Brain microvascular endothelial cell (primary cell): ENCODE data around the gene LEMD1.

ENCODE experiments used
- DNase-seq: peaks from one replicate; pipeline ENCODE4 v3.0.0-alpha.2; 2020
- H3K27ac ChIP-seq: fragments of 250-450 bp; sonication (Bioruptor Pico); 2 replicates; pipeline ENCODE4 v1.5.1; 2020; ENCODE audit warnings: mild to moderate bottlenecking, moderate library complexity
- H3K27me3 ChIP-seq: fragments of 250-450 bp; sonication (Bioruptor Pico); replicated peaks from 2 replicates; pipeline ENCODE4 v1.5.1; 2020; ENCODE audit warnings: mild to moderate bottlenecking
- H3K36me3 ChIP-seq: fragments of 250-450 bp; sonication (Bioruptor Pico); replicated peaks from 2 replicates; pipeline ENCODE4 v1.5.1; 2020; ENCODE audit warnings: mild to moderate bottlenecking
- H3K4me3 ChIP-seq: 2 replicates; pipeline ENCODE4 v1.5.1; 2011; ENCODE audit warnings: low read depth, mild to moderate bottlenecking, control low read depth, low read length, moderate library complexity
- in situ Hi-C: cut with HindIII; loops from 2 replicates; pipeline ENCODE4 v1.10.0; 2017; ENCODE audit warnings: low sequenced_read_pairs, low pct_ligation_motif_present
- TF ChIP-seq, protein P1 (sequence below): IDR thresholded peaks from 2 replicates; pipeline ENCODE4 v1.5.1; 2011; ENCODE audit warnings: low read depth, mild to moderate bottlenecking, moderate library complexity, low read length, control low read depth, inconsistent platforms; ENCODE audit errors: missing control alignments

The LEMD1 gene, protein sequence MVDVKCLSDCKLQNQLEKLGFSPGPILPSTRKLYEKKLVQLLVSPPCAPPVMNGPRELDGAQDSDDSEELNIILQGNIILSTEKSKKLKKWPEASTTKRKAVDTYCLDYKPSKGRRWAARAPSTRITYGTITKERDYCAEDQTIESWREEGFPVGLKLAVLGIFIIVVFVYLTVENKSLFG

DNA sequence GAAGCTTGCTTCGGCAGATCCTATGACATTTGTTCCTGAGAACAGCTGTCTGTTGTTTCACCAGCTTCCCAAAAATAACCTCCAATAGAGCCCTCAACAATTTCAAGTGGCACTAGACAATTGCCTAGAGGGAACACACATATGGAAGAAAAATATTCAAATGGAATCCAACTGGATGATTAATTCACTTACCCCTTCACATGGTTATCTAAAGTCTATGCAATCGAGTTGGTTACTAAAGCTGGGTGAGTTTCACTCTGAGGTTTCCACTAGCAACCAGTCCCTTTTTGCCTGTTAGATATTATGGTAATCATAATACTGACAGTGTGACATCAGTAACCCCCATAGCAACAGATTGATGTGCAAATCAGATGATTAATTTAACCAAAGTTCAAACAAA is at the start of gene LEMD1:
TSS of gene LEMD1 (minus strand) at position 259 of the 400 bp plus-strand sequence. CDS start 1,520 bp downstream, outside the sequence.
- in situ Hi-C loops, result no loop called here
- H3K27me3 ChIP-seq, result peaks cover 38% of the 10 kb centered on the region
- TF ChIP-seq, protein P1, sequence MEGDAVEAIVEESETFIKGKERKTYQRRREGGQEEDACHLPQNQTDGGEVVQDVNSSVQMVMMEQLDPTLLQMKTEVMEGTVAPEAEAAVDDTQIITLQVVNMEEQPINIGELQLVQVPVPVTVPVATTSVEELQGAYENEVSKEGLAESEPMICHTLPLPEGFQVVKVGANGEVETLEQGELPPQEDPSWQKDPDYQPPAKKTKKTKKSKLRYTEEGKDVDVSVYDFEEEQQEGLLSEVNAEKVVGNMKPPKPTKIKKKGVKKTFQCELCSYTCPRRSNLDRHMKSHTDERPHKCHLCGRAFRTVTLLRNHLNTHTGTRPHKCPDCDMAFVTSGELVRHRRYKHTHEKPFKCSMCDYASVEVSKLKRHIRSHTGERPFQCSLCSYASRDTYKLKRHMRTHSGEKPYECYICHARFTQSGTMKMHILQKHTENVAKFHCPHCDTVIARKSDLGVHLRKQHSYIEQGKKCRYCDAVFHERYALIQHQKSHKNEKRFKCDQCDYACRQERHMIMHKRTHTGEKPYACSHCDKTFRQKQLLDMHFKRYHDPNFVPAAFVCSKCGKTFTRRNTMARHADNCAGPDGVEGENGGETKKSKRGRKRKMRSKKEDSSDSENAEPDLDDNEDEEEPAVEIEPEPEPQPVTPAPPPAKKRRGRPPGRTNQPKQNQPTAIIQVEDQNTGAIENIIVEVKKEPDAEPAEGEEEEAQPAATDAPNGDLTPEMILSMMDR, result no peak
- no peak within 1 kb of the TSS for H3K27ac ChIP-seq
- H3K36me3 ChIP-seq, result no peaks in the 10 kb centered on the region
- no peak within 1 kb of the TSS for H3K4me3 ChIP-seq
- no peak for DNase-seq

DNA sequence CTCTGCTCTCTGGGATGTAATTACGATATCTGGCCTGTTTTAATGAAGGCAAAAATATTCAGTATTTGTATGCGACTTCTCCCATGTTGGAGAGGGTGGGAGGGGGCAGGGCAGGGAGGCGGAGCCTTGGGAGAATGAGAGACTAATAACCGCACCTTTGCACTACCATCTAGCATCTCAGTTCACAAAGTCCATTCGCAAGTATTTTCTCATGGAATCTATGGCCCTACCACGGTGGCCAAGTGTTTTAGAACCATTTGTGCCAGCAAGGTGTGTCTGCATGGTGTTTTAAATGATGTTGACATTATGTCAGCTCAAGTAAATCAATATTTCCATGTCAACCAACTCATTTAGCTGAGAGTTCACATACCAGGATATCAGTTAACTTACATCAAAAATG is 48.3 kb upstream of the LEMD1 start:
- no peaks in the 10 kb centered on the region for H3K36me3 ChIP-seq
- peaks cover 31% of the 10 kb centered on the region for H3K27me3 ChIP-seq
- H3K4me3 ChIP-seq, result no peak overlapping the region
- no peak for DNase-seq
- H3K27ac ChIP-seq, result no peak overlapping the region
- in situ Hi-C loops, result no loop called here
- TF ChIP-seq, protein P1, result no peak

DNA sequence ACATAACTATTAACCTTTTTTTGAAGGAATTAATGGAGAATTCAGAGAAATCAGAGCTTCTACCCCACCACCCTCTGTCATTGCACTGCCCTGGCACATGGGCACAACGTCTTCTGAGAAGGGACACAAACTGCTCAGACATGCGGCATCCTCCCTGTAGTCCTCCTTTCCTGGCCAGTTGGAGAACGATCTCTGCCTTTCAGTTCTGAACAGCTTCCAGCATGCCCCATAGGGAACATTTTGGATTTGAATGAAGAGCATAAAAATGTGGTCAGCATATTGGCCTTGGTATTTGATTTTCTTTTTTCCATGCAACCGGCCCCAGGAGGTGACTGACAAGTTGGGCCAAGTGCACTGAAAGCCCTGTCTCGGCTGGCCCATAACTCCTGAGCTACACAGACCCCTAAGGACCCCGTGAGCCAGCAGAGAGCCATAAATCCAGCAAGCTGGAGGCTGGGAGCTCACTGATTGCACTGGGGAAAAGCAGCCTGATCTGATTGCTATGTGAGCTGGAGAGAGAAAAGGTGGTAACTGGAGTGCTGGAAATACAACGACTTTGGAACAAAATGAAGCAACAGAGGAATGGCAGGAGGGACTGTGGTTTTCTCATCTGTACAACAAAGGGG is 44.9 kb upstream of the LEMD1 start:
- DNase-seq, result no peak
- no peaks in the 10 kb centered on the region for H3K36me3 ChIP-seq
- TF ChIP-seq, protein P1, result no peak
- no peak overlapping the region for H3K4me3 ChIP-seq
- in situ Hi-C loops, result no loop called here
- H3K27me3 ChIP-seq, result peaks cover 26% of the 10 kb centered on the region
- H3K27ac ChIP-seq, result no peak overlapping the region

DNA sequence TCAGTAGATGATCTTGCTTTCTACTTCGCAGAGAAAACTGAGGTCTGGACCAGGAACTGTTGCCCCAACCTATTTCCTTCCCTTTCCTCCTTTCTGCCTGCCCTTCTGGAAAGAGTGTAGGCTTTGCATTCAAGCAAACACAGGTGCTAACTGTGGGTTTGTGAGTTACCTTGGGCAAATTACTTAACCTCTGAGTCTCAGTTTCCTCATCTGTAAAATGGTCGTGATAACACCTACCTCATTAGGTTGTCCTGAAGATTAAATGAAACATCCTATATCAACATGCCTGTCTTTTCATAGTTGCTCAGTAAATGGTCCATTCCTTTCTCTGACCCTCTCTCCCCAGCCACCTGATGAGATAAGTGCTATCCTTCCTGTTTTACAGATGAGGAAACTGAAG is 43.5 kb upstream of the LEMD1 start:
- H3K27me3 ChIP-seq, result peaks cover 28% of the 10 kb centered on the region
- in situ Hi-C loops, result no loop called here
- TF ChIP-seq, protein P1, result no peak

DNA sequence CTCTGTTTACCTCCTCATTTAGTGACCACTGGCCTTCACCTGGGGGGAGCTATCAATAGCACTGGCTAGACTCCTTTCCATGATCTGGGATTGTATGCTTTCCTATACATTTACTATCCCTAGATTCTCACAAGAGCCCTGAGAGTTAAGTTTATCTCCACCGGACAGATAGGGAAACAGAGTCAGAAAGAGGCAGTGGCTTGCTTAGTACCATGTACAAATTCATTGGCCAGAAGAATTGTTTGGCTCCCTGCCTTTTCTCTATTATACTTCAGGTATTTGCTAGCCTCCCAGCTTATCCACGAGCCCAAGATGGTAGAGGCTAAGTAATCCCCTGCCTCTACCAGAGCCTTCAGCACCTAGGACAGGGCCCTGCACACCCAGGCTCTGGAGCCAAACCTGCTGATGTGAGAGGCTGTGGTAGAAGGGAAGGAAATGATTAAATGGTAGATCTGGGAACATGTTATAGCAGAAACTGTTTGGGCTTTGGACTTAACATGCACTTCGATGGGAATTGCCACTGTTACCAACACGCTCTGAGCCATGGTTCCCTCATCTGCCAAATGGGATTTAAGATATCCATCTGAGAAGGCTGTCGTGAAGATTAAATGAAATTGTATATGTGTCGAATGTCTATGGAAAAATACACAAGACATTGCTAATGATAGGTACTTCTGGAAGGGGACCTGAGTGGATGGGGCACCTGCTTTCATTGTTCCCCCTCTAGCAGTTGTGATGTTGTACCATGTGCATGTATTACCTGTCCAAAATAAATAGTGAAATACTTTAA is 37.1 kb upstream of the LEMD1 start:
- Histone ChIP-seq H3K36me3 (no peaks in the 10 kb centered on the region), H3K27ac (no peak overlapping the region), H3K27me3 (peaks cover 46% of the 10 kb centered on the region), H3K4me3 (no peak overlapping the region)
- peak; percentile 52 for DNase-seq
- in situ Hi-C loops, result no loop called here
- TF ChIP-seq, protein P1, result no peak

More for the DNA sequence above, 43.5 kb upstream of the LEMD1 start:
- Histone ChIP-seq H3K4me3 (no peak overlapping the region), H3K27ac (no peak overlapping the region), H3K36me3 (no peaks in the 10 kb centered on the region)
- DNase-seq, result no peak
